Adrenal gland (tissue), 12 donors: ENCODE measurements around the gene CYP17A1. TPM values are rescaled to one million over a fixed set of nuclear protein-coding genes. Genes with fewer than 3 reads are reported as not detected.

Experiments
- DNase-seq, 7 donors: peaks; one replicate each; pipeline ENCODE4 v3.0.0-alpha.2; 2019 to 2020
- H3K27ac ChIP-seq, 5 donors: fragments of 200-600 bp; sonication (generic) in 4 of 5; 1 replicate in 3 of 5; 2 replicates in 2 of 5; pipeline versions ENCODE4 v1.5.1 to v1.8.0; 2016 to 2020; ENCODE audit warnings: mild to moderate bottlenecking in 1 of 5
- H3K27me3 ChIP-seq: fragments of 200-600 bp; 2 replicates; pipeline ENCODE4 v1.8.0; 2021
- H3K36me3 ChIP-seq, 2 donors: fragments of 200-600 bp; replicated peaks in 1 of 2; 1 replicate in 1 of 2; 2 replicates in 1 of 2; pipeline versions ENCODE4 v1.5.1 to v1.8.0; 2018 to 2022
- H3K4me1 ChIP-seq, 2 donors: fragments of 200-600 bp; replicated peaks in 1 of 2; 1 replicate in 1 of 2; 2 replicates in 1 of 2; pipeline versions ENCODE4 v1.5.1 to v1.8.0; 2018 to 2021
- H3K4me3 ChIP-seq, 4 donors: fragments of 200-600 bp; sonication (generic) in 3 of 4; one replicate each; pipeline ENCODE4 v1.5.1; 2016 to 2018
- H3K9me3 ChIP-seq, 3 donors: fragments of 200-600 bp; sonication (generic) in 1 of 3; replicated peaks in 1 of 3; 1 replicate in 2 of 3; 2 replicates in 1 of 3; pipeline versions ENCODE4 v1.5.1 to v1.8.0; 2016 to 2021
- CTCF ChIP-seq, 6 experiments: fragments of 450-650 bp in 4 of 6; fragments of 200-600 bp in 2 of 6; sonication (generic) in 1 of 6; IDR thresholded peaks; 1 replicate in 5 of 6; 2 replicates in 1 of 6; pipeline versions ENCODE4 v1.5.1 to v1.8.0; 2016 to 2021; ENCODE audit warnings: antibody characterized with exemption in 6 of 6, mild to moderate bottlenecking in 2 of 6, moderate library complexity in 1 of 6
- POLR2A ChIP-seq, 2 donors: fragments of 450-650 bp; IDR thresholded peaks; one replicate each; pipeline ENCODE4 v1.6.1; 2017; ENCODE audit warnings: antibody characterized with exemption in 2 of 2, mild to moderate bottlenecking in 2 of 2, moderate library complexity in 1 of 2
- WGBS, 4 donors: extraction: QIAGEN DNeasy Blood & Tissue Kit in 2 of 4; methylation state at CpG; one replicate each; pipeline versions ENCODE4 v1.1.5 to v1.1.7; 2013 to 2017; 5-methylcytosine and 5-hydroxymethylcytosine counted together
- intact Hi-C, 2 donors: fragments of 100-400 bp; cut with DNase I; formaldehyde crosslinking; loops; one replicate each; pipeline versions ENCODE4 v1.14.1 to v1.15.0; 2022 to 2023
- polyA plus RNA-seq, 3 donors: library from polyadenylated mRNA; stranded (reverse); fragments of 200-250 nt in 2 of 3; fragments of 350-450 nt in 1 of 3; fragmentation: Illumina TruSeq in 1 of 3; extraction: RNeasy Lipid Tissue Mini Kit (QIAGEN cat#74804) in 1 of 3; gene quantifications; one replicate each; pipeline ENCODE4 v1.2.3, GENCODE V29; 2013 to 2014
- total RNA-seq, 9 donors: library from RNA; depleted of rRNA in 4 of 9; stranded (reverse); fragments of >200 nt in 4 of 9; fragments of 120-200 nt in 1 of 9; fragmentation: NEBNext Ultra II Directional in 1 of 9; extraction: Animal tissue kit (Norgen Biotek cat#: 25700) in 1 of 9; gene quantifications; one replicate each; pipeline versions ENCODE4 v1.1.0 to v1.2.4, GENCODE V29; 2013 to 2023
- donor health status: healthy with polysubstance abuse.
- donor health status: Bipolar disorder and iron deficiency.
- donor health status: DM: yes; HTN: yes; CAD: no.
- donor health status: DM: no; HTN: no; CAD: no.
- donor health status: DM: no; HTN: no; CAD: no.
- donor health status: DM: yes; HTN: yes; CAD: no.

Gene CYP17A1
- total and polyA plus RNA-seq, 12 donors: 2,313 to 37,742 (median 14,298) TPM

- no peaks in the 10 kb centered on the region for H3K27me3 ChIP-seq
- H3K27ac ChIP-seq: peak overlapping the region; percentile 77 to 97 (median 93)
- H3K4me1 ChIP-seq: peaks cover 22 to 47% of the 10 kb centered on the region in 2 donors
- no peaks in the 10 kb centered on the region for H3K9me3 ChIP-seq
- intact Hi-C loops: no loop called here
- WGBS, 4 donors: 44 to 57% (median 50%) methylated on average over 12 of the region's 12 CpGs
- peak in 6 of 7 donors; percentile 59 to 82 (median 70) for DNase-seq
- peaks cover 0 to 39% of the 10 kb centered on the region in 2 donors for H3K36me3 ChIP-seq
- H3K4me3 ChIP-seq: no peak overlapping the region
- TF ChIP-seq CTCF (IDR thresholded peaks at IDR 0.05) (no peak), POLR2A (IDR thresholded peaks at IDR 0.05) (peak in 1 of 2 donors; percentile 50)
Measured at GRCh38 chr10:102815790-102816549, 21.2 kb downstream of the CYP17A1 start.

- Histone ChIP-seq H3K27me3 (no peaks in the 10 kb centered on the region), H3K36me3 (peaks cover 0 to 41% of the 10 kb centered on the region in 2 donors), H3K27ac (peak overlapping the region; percentile 77 to 97 (median 93)), H3K9me3 (no peaks in the 10 kb centered on the region), H3K4me3 (no peak overlapping the region), H3K4me1 (peaks cover 22 to 47% of the 10 kb centered on the region in 2 donors)
- intact Hi-C loops: no loop called here
- TF ChIP-seq CTCF (IDR thresholded peaks at IDR 0.05) (peak in 2 of 6 experiments; percentile 8 to 20), POLR2A (IDR thresholded peaks at IDR 0.05) (no peak)
- DNase-seq: peak; percentile 69 to 93 (median 90)
- WGBS, 4 donors: 61 to 65% (median 62%) methylated on average over 22 to 23 of the region's 23 CpGs
Measured at GRCh38 chr10:102814873-102815661, 22.1 kb downstream of the CYP17A1 start.

GRCh38 chr10:102814453-102814871 lies 22.8 kb downstream of the CYP17A1 start:
- peaks cover 0 to 47% of the 10 kb centered on the region in 2 donors for H3K36me3 ChIP-seq
- peak in 4 of 7 donors; percentile 44 to 79 (median 48) for DNase-seq
- WGBS, 4 donors: 48 to 68% (median 60%) methylated on average over 7 to 8 of the region's 8 CpGs
- TF ChIP-seq POLR2A (IDR thresholded peaks at IDR 0.05) (no peak), CTCF (IDR thresholded peaks at IDR 0.05) (no peak)
- intact Hi-C loops: no loop called here
- no peak overlapping the region for H3K4me3 ChIP-seq
- H3K27ac ChIP-seq: peak overlapping the region; percentile 77 to 97 (median 93)
- H3K4me1 ChIP-seq: peaks cover 22 to 47% of the 10 kb centered on the region in 2 donors
- H3K9me3 ChIP-seq: no peaks in the 10 kb centered on the region
- H3K27me3 ChIP-seq: no peaks in the 10 kb centered on the region
